Kidney epithelial cell (primary cell): ENCODE measurements around the gene C4orf36. TPM values are rescaled to one million over a fixed set of nuclear protein-coding genes. Genes with fewer than 3 reads are reported as not detected.
A peak's percentile ranks its signal among the peaks of the same experiment; 100 is the strongest.

Experiments used
- DNase-seq: peaks from one replicate; pipeline ENCODE4 v3.0.0-alpha.2; 2010; ENCODE audit warnings: low read depth
- H3K27me3 ChIP-seq: 2 replicates; pipeline ENCODE4 v1.6.0; 2011; ENCODE audit warnings: low read length; ENCODE audit not compliant: control insufficient read depth, insufficient read depth
- H3K36me3 ChIP-seq: 2 replicates; pipeline ENCODE4 v1.5.1; 2011; ENCODE audit warnings: low read length; ENCODE audit not compliant: control insufficient read depth, insufficient read depth
- H3K4me3 ChIP-seq: 2 replicates; pipeline ENCODE4 v1.5.1; 2011; ENCODE audit warnings: low read depth, mild to moderate bottlenecking, control low read depth, low read length
- total RNA-seq: library from RNA; depleted of rRNA; stranded (reverse); fragments of >200 nt; gene quantifications from 2 replicates; pipeline ENCODE4 v1.2.3, GENCODE V29; 2015
- TF ChIP-seq, protein P1 (sequence below): IDR thresholded peaks from 2 replicates; pipeline ENCODE4 v1.5.1; 2011; ENCODE audit warnings: mild to moderate bottlenecking, moderate library complexity, low read length, control low read depth, inconsistent platforms; ENCODE audit not compliant: insufficient read depth, poor library complexity, severe bottlenecking

C4orf36 gene
- total RNA-seq, 1 donor from 2014 or later: 0.71 TPM

DNA sequence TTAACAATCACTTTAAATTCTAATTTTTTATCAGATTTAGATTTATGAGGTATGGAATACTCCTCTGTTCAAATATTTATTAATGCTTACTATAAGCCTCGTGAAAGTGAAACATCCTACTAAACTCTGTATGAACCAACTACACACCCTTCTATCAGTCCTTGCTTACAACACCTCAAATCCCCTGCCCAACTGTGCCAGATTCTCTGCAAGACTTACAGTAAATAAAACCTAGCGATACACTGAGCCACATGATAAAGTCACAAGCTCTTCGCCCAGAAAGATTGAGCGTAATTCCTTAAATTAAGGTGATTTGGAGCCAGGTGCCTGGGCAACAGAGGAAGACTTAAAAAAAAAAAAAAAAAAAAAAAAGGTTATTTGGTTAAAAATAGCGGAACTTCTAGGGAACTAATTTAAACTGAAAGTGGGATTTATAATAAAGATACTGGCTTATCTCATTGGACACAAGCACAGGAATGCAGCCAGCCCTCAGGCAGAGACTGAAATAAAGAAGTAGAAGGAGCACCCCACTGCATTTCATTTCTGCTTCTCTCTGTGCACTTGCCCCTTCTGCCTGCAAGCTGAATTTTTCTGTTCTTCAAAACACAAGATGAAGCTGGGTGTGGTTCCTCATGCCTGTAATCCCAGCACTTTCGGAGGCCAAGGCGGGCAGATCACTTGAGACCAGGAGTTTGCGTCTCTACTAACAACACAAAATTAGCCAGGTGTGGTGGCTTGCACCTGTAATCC is 17.5 kb upstream of the C4orf36 start:
- TF ChIP-seq, protein P1, sequence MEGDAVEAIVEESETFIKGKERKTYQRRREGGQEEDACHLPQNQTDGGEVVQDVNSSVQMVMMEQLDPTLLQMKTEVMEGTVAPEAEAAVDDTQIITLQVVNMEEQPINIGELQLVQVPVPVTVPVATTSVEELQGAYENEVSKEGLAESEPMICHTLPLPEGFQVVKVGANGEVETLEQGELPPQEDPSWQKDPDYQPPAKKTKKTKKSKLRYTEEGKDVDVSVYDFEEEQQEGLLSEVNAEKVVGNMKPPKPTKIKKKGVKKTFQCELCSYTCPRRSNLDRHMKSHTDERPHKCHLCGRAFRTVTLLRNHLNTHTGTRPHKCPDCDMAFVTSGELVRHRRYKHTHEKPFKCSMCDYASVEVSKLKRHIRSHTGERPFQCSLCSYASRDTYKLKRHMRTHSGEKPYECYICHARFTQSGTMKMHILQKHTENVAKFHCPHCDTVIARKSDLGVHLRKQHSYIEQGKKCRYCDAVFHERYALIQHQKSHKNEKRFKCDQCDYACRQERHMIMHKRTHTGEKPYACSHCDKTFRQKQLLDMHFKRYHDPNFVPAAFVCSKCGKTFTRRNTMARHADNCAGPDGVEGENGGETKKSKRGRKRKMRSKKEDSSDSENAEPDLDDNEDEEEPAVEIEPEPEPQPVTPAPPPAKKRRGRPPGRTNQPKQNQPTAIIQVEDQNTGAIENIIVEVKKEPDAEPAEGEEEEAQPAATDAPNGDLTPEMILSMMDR: no peak
- DNase-seq: no peak
- Histone ChIP-seq H3K4me3 (no peak overlapping the region), H3K27me3 (no peaks in the 10 kb centered on the region), H3K36me3 (no peaks in the 10 kb centered on the region)

DNA sequence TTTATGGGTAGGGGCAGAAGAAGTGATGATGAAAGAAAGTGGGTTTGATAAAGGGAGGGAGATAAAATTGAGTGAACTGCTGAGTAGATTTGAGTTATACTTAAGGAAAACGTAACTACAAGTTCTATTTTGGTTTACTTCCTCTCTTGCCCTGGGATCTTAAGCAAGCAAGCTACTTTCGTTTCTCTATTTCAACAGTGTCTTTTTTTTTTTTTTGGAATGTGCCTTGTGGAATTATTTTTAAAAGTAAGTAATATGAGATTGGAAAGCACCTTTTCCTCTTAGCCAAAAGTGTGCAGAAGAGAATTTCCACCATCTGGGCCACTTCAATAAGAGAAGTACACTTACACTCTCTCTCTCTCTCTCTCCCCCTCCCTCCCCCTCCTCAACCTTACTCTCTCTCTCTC is 16.0 kb upstream of the C4orf36 start:
- DNase-seq: no peak
- Histone ChIP-seq H3K36me3 (no peaks in the 10 kb centered on the region), H3K27me3 (no peaks in the 10 kb centered on the region), H3K4me3 (no peak overlapping the region)
- TF ChIP-seq, protein P1: no peak

DNA sequence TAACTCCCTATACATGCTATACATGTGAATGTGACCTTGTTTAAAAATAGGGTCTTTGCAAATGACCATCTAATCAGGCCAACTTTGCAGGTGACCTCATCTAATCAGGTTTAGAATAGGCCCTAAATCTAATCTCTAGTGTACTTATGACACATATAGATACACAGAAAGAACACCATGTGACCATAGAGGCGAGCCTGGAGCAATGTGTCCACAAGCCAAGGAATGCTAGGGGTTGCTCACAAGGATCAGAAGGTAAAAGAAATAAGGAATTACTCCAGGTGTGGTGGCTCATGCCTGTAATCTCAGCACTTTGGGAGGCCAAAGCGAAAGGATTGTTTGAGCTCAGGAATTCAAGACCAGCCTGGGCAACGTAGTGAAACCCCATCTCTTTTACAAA is 9.6 kb upstream of the C4orf36 start:
- no peaks in the 10 kb centered on the region for H3K27me3 ChIP-seq
- H3K4me3 ChIP-seq: no peak overlapping the region
- TF ChIP-seq, protein P1: no peak
- no peaks in the 10 kb centered on the region for H3K36me3 ChIP-seq
- DNase-seq: no peak

DNA sequence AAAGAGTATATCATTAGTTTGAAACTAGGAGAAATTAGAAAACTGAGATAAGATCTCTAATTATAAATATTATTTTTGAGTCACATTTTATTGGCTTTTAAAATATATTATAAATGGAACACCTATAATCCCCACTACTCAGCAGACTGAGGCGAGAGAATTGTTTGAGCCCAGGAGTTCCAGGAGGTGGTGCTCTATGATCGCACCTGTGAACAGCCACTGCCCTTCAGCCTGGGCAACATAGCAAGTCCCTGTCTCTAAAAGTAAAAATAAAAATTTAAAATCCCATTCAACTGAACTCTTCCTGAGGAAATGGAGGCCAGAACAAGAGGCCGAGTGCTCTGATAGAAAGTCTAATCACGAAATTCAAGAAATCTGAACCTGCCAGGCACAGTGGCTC is 6.3 kb upstream of the C4orf36 start:
- Histone ChIP-seq H3K27me3 (no peaks in the 10 kb centered on the region), H3K36me3 (no peaks in the 10 kb centered on the region), H3K4me3 (no peak overlapping the region)
- TF ChIP-seq, protein P1: peak; percentile 47
- no peak for DNase-seq

DNA sequence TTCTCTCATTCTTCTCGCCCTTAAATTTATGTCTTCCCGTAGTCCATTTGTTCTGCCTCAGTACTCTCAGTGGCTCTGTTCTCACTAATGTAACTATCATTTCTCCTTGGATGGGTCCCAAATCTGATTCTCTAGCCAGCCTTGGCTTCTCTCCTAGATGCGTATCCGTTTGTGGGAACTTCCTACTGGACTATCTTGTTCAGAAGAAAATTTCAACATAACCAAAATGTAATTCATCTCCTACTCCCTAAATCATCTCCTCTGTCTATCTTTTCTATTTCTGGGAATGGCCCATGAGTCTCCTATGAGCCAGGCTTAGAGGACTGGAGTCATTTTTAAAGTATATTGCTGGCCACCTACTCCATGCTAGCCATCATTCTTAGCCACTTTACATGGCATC is 4.4 kb upstream of the C4orf36 start:
- no peaks in the 10 kb centered on the region for H3K27me3 ChIP-seq
- TF ChIP-seq, protein P1: no peak
- no peaks in the 10 kb centered on the region for H3K36me3 ChIP-seq
- DNase-seq: no peak
- H3K4me3 ChIP-seq: no peak overlapping the region
